ENCODE measurements around the gene HOXC9.
"Not testable (repeated sequence)": the region's sequence is repeated elsewhere in the genome, so short reads cannot be mapped to it uniquely, and the experiment has no call there.

The HOXC9 gene

GRCh38 chr12:54042033-54042432 is 42.1 kb downstream of the HOXC9 start:
- DNase-seq = not testable (repeated sequence)

- DNase-seq = no peak
These were observed 43.3 kb downstream of the HOXC9 start for GRCh38 chr12:54042970-54043853.

- DNase-seq = no peak
These were observed 44.6 kb downstream of the HOXC9 start for GRCh38 chr12:54044425-54045103.

- DNase-seq = no peak
These were observed 45.4 kb downstream of the HOXC9 start for GRCh38 chr12:54045401-54045800.

- DNase-seq = no peak
These were observed 46.0 kb downstream of the HOXC9 start for GRCh38 chr12:54045868-54046521.

- DNase-seq = no peak
These were observed 46.8 kb downstream of the HOXC9 start for GRCh38 chr12:54046809-54047159.

- no peak for DNase-seq
These were observed 47.4 kb downstream of the HOXC9 start for GRCh38 chr12:54047160-54047963.

- no peak for DNase-seq
These were observed 48.0 kb downstream of the HOXC9 start for GRCh38 chr12:54047964-54048303.

- DNase-seq = no peak
These were observed 48.6 kb downstream of the HOXC9 start for GRCh38 chr12:54048406-54049093.

GRCh38 chr12:54049108-54049507 is 49.1 kb downstream of the HOXC9 start:
- DNase-seq = no peak

- no peak for DNase-seq
These were observed 50.5 kb downstream of the HOXC9 start for GRCh38 chr12:54050482-54050810.

GRCh38 chr12:54051026-54051842 is 51.3 kb downstream of the HOXC9 start:
- DNase-seq = no peak

- no peak for DNase-seq
These were observed 52.0 kb downstream of the HOXC9 start for GRCh38 chr12:54051874-54052437.

- no peak for DNase-seq
These were observed 52.6 kb downstream of the HOXC9 start for GRCh38 chr12:54052438-54053002.
